HL-60 (cell line): ENCODE measurements around the gene RPL6.

Experiments
- GABPA ChIP-seq: IDR thresholded peaks from 2 replicates; pipeline ENCODE4 v1.6.1; 2012; ENCODE audit warnings: low read depth
- SPI1 ChIP-seq: IDR thresholded peaks from 2 replicates; pipeline ENCODE4 v1.6.1; 2012; ENCODE audit warnings: low read depth, mild to moderate bottlenecking, borderline replicate concordance
- TF ChIP-seq, protein P1 (sequence below): IDR thresholded peaks from one replicate; pipeline ENCODE4 v1.5.1; 2011; ENCODE audit warnings: low read length, control low read depth, inconsistent platforms; ENCODE audit not compliant: insufficient read depth

DNA sequence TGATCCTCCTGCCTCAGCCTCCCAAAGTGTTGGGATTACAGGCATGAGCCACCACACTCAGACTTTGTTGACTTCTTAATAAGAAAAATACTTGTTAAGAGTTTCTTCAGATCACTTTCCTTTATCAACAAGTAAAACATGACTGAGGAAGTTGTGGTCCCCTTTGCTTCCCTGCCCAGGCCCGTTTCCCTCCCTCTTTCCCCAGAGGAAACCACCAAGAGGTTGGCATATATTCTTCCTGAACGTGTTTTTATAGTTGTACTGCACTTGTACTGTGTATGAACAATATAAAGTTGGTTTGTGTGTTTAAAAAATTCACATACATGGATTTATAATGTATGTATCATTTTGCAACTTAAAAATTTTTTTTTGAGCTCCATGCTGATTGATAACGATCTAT, 37.7 kb upstream of the RPL6 start:
- TF ChIP-seq, protein P1, sequence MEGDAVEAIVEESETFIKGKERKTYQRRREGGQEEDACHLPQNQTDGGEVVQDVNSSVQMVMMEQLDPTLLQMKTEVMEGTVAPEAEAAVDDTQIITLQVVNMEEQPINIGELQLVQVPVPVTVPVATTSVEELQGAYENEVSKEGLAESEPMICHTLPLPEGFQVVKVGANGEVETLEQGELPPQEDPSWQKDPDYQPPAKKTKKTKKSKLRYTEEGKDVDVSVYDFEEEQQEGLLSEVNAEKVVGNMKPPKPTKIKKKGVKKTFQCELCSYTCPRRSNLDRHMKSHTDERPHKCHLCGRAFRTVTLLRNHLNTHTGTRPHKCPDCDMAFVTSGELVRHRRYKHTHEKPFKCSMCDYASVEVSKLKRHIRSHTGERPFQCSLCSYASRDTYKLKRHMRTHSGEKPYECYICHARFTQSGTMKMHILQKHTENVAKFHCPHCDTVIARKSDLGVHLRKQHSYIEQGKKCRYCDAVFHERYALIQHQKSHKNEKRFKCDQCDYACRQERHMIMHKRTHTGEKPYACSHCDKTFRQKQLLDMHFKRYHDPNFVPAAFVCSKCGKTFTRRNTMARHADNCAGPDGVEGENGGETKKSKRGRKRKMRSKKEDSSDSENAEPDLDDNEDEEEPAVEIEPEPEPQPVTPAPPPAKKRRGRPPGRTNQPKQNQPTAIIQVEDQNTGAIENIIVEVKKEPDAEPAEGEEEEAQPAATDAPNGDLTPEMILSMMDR = no peak
- TF ChIP-seq SPI1 = peak; percentile 53; the same call in 1 of the 2 replicates
- no peak for TF ChIP-seq GABPA
